Endothelial cell of umbilical vein (primary cell): ENCODE measurements around the gene TRMT1. TPM values are rescaled to one million over a fixed set of nuclear protein-coding genes. Genes with fewer than 3 reads are reported as not detected.
A peak's percentile ranks its signal among the peaks of the same experiment; 100 is the strongest.

ENCODE experiments used
- BruUV-seq: library from RNA; stranded (reverse); fragments of 400-500 nt; replicated peaks from 2 replicates; lab custom pipeline; 2021; lab: Mats Ljungman, UMichigan
- CTCF ChIA-PET: fragments of 300-600, 350-600 bp; sonication (Branson Sonifier 250); formaldehyde crosslinking; loops from one replicate; lab custom pipeline; 2021; ENCODE audit warnings: antibody characterized with exemption, inconsistent platforms; lab: Charles Lee
- POLR2A ChIA-PET: fragments of 300-600, 350-600 bp; sonication (Branson Sonifier 250); formaldehyde crosslinking; loops from one replicate; lab custom pipeline; 2021; ENCODE audit warnings: antibody characterized with exemption, inconsistent platforms; lab: Charles Lee
- DNase-seq: peaks from one replicate; pipeline ENCODE4 v3.0.0-alpha.2; 2011; ENCODE audit warnings: low read depth, low spot score
- FAIRE-seq: peaks from 2 replicates; lab custom pipeline; 2011; peaks lifted over from hg19 to GRCh38; lab: Jason Lieb, UNC
- H2AFZ ChIP-seq: 2 replicates; pipeline ENCODE4 v1.6.0; 2012; ENCODE audit warnings: low read depth, low read length, control low read depth, inconsistent platforms
- H3K27ac ChIP-seq: 2 replicates; pipeline ENCODE4 v1.5.1; 2011; ENCODE audit warnings: low read depth, mild to moderate bottlenecking, control low read depth, low read length, moderate library complexity; ENCODE audit not compliant: insufficient read depth
- H3K27me3 ChIP-seq, 2 experiments: 2 replicates each; pipeline versions ENCODE4 v1.6.0 to v1.6.1; 2011; ENCODE audit warnings: low read length in 2 of 2, mixed read lengths in 1 of 2; ENCODE audit not compliant: control insufficient read depth in 2 of 2, insufficient read depth in 2 of 2
- H3K36me3 ChIP-seq, 2 experiments: 2 replicates in 1 of 2; 3 replicates in 1 of 2; pipeline ENCODE4 v1.5.1; 2011; ENCODE audit warnings: low read length in 2 of 2, mild to moderate bottlenecking in 1 of 2, moderate library complexity in 1 of 2; ENCODE audit not compliant: control insufficient read depth in 2 of 2, insufficient read depth in 2 of 2; ENCODE audit errors: extremely low read depth in 1 of 2
- H3K4me1 ChIP-seq: 3 replicates; pipeline ENCODE4 v1.5.1; 2011; ENCODE audit warnings: mild to moderate bottlenecking, low read length; ENCODE audit not compliant: control insufficient read depth, insufficient read depth; ENCODE audit errors: extremely low read depth
- H3K4me2 ChIP-seq: 2 replicates; pipeline ENCODE4 v1.6.1; 2011; ENCODE audit warnings: low read length, control low read depth, mixed read lengths; ENCODE audit not compliant: insufficient read depth
- H3K4me3 ChIP-seq, 3 experiments: fragments of 200-600 bp in 1 of 3; sonication (generic), shearing (Covaris generic) in 1 of 3; replicated peaks in 1 of 3; 2 replicates each; pipeline ENCODE4 v1.5.1; 2011 to 2016; ENCODE audit warnings: control low read depth in 3 of 3, low read length in 3 of 3, mild to moderate bottlenecking in 2 of 3, inconsistent platforms in 1 of 3, low read depth in 1 of 3, moderate library complexity in 1 of 3; ENCODE audit not compliant: insufficient read depth in 1 of 3
- H3K79me2 ChIP-seq: 2 replicates; pipeline ENCODE4 v1.6.0; 2012; ENCODE audit warnings: low read length, inconsistent platforms; ENCODE audit not compliant: control insufficient read depth, insufficient read depth
- H3K9ac ChIP-seq: replicated peaks from 2 replicates; pipeline ENCODE3; 2011; ENCODE audit warnings: low read length, control low read depth; ENCODE audit not compliant: insufficient read depth; ENCODE audit errors: extremely low read depth
- H3K9me1 ChIP-seq: replicated peaks from 3 replicates; pipeline ENCODE4 v1.6.0; 2011; ENCODE audit warnings: mild to moderate bottlenecking, low read length; ENCODE audit not compliant: control insufficient read depth, insufficient read depth; ENCODE audit errors: extremely low read depth
- H3K9me3 ChIP-seq: replicated peaks from 2 replicates; pipeline ENCODE4 v1.5.1; 2012; ENCODE audit warnings: low read length, inconsistent platforms; ENCODE audit not compliant: control insufficient read depth, insufficient read depth
- H4K20me1 ChIP-seq: replicated peaks from 2 replicates; pipeline ENCODE3; 2011; ENCODE audit warnings: mild to moderate bottlenecking, low read length; ENCODE audit not compliant: control insufficient read depth, insufficient read depth; ENCODE audit errors: extremely low read depth
- CTCF ChIP-seq, 2 donors: IDR thresholded peaks; 1 replicate in 1 of 2; 2 replicates in 1 of 2; pipeline ENCODE4 v1.5.1; 2011; ENCODE audit warnings: low read length in 2 of 2, mild to moderate bottlenecking in 2 of 2, moderate library complexity in 2 of 2, control low read depth in 1 of 2, inconsistent platforms in 1 of 2, low read depth in 1 of 2; ENCODE audit not compliant: insufficient read depth in 1 of 2; ENCODE audit errors: extremely low read depth in 1 of 2
- EZH2 ChIP-seq: IDR thresholded peaks from 2 replicates; pipeline ENCODE4 v1.6.1; 2012; ENCODE audit warnings: borderline replicate concordance, low read depth, mild to moderate bottlenecking, moderate library complexity, low read length, inconsistent platforms; ENCODE audit not compliant: severe bottlenecking
- FOS ChIP-seq: IDR thresholded peaks from 2 replicates; pipeline ENCODE4 v1.6.1; 2011; ENCODE audit warnings: mild to moderate bottlenecking, low read length, moderate library complexity, borderline replicate concordance; ENCODE audit not compliant: insufficient read depth
- GATA2 ChIP-seq: IDR thresholded peaks from 2 replicates; pipeline ENCODE4 v1.7.0; 2011; ENCODE audit warnings: low read depth, mild to moderate bottlenecking, moderate library complexity, mixed read lengths, low read length; ENCODE audit not compliant: insufficient read length, insufficient read depth
- JUN ChIP-seq: IDR thresholded peaks from 2 replicates; pipeline ENCODE4 v1.6.1; 2011; ENCODE audit warnings: borderline replicate concordance, low read depth; ENCODE audit not compliant: insufficient read length, insufficient read depth
- MAX ChIP-seq: IDR thresholded peaks from 2 replicates; pipeline ENCODE4 v1.6.1; 2011; ENCODE audit not compliant: insufficient read depth, insufficient read length
- MYC ChIP-seq: IDR thresholded peaks from one replicate; pipeline ENCODE4 v1.6.1; 2011; ENCODE audit warnings: mild to moderate bottlenecking, low read depth, low read length
- POLR2A ChIP-seq: IDR thresholded peaks from 2 replicates; pipeline ENCODE4 v1.6.1; 2012; ENCODE audit warnings: low read depth, mild to moderate bottlenecking, control low read depth, low read length
- POLR2AphosphoS5 ChIP-seq: IDR thresholded peaks from 2 replicates; pipeline ENCODE4 v1.6.1; 2012; ENCODE audit warnings: low read depth, mild to moderate bottlenecking, control low read depth, low read length, moderate library complexity; ENCODE audit not compliant: insufficient read depth
- dilution Hi-C: fragments of 300-500 bp; cut with MboI; formaldehyde crosslinking; loops from one replicate; pipeline ENCODE4 v1.15.0; 2019; ENCODE audit warnings: low sequenced_read_pairs; ENCODE audit not compliant: extremely low pct_ligation_motif_present
- intact Hi-C: fragments of 100-400 bp; cut with micrococcal nuclease; formaldehyde crosslinking; loops from one replicate; pipeline ENCODE4 v1.10.0; 2022
- polyA plus RNA-seq, 4 experiments: library from polyadenylated mRNA; depleted of rRNA in 3 of 4; stranded (reverse) in 3 of 4; unstranded in 1 of 4; fragments of >200 nt; gene quantifications; 2 replicates each; pipeline versions ENCODE4 v1.2.1 to v1.2.3, GENCODE V29; 2011 to 2012; ENCODE audit warnings: missing spikeins in 1 of 4
- total RNA-seq: library from RNA; stranded (reverse); gene quantifications from 2 replicates; pipeline ENCODE4 v1.2.3, GENCODE V29; 2021

The TRMT1 gene
- total and polyA plus RNA-seq, 2 donors (not counting 3 experiments of a cell fraction or from before 2014, with no cell fraction given): 46.3 to 53.0 TPM

DNA sequence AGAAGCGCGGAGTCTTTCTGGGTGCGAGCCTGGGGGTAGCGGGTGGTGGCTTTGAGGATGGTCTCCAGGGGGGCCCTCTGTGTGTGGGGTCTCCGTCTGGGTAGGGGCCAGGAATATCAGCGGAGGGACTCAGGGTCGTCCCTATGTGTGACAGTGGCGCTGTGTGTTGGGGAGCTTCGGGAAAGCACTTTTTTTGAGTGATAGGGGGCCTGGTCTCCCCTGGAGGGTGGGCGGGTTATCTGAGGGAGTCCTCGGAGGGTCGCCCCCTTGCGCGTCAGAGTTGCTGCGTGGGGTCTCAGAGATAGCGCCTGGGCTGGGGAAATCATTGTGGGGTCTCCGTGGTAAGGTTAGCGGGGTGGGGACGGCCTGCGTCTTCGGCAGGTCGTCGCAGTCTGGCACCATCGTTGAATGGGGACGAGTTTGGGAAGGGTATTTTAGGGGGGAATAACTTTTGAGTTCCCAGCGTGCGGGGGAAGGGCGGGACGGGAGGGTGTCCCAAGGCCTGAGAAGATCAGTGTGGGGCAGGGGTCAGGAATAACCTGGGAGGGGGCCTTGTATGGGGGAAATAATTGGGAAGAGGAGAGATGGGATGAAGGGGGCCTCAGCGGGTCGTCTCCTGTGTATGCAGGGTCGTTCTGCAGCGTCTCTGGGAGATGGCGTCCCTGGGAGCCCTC, 34.5 kb upstream of the TRMT1 start:
- peaks cover 18% of the 10 kb centered on the region for H3K4me1 ChIP-seq
- POLR2A ChIA-PET: interaction anchor here (1.3 kb wide), 1 partner anchor 33 kb away, joined by 3 read pairs; the partner anchor contains the start of gene NACC1
- no peaks in the 10 kb centered on the region for H3K9me1 ChIP-seq
- CTCF ChIA-PET: interaction anchor here (0.5 to 2.3 kb wide), 9 partner anchors 12 to 173 kb away, joined by 3 to 22 read pairs (median 4); partner anchors contain the start of gene NACC1
- H2AFZ ChIP-seq: no peak overlapping the region
- BruUV-seq: TSS peak; percentile 32
- peak overlapping the region; percentile 95 for H3K9ac ChIP-seq
- FAIRE-seq (peak; percentile 40), DNase-seq (peak; percentile 19)
- no peaks in the 10 kb centered on the region for H3K9me3 ChIP-seq
- H3K36me3 ChIP-seq: no peaks in the 10 kb centered on the region
- H3K27me3 ChIP-seq: no peaks in the 10 kb centered on the region
- H3K4me2 ChIP-seq: peak overlapping the region; percentile 32
- H3K4me3 ChIP-seq: peak overlapping the region; percentile 50 to 97 (median 69)
- peaks cover 43% of the 10 kb centered on the region for H3K79me2 ChIP-seq
- H3K27ac ChIP-seq: peak overlapping the region; percentile 90
- H4K20me1 ChIP-seq: no peaks in the 10 kb centered on the region
- intact Hi-C loops: loop anchor here (1.0 to 5.0 kb wide), 7 partner anchors 35 to 700 kb away; partner anchors contain the start of genes LYL1 and TRMT1
- dilution Hi-C loops: no loop called here
- no peak for TF ChIP-seq MYC
- no peak for TF ChIP-seq JUN
- peak; percentile 48 for TF ChIP-seq POLR2A
- TF ChIP-seq FOS: no peak
- TF ChIP-seq CTCF (IDR thresholded peaks at IDR 0.05; ENCODE audit: extremely low read depth in 1 of 2, insufficient read depth in 1 of 2, low read depth in 1 of 2, low read length in 2 of 2): no peak
- TF ChIP-seq EZH2: no peak
- TF ChIP-seq GATA2: no peak
- TF ChIP-seq MAX: no peak
- no peak for TF ChIP-seq POLR2AphosphoS5
